Astrocyte of the hippocampus (primary cell): ENCODE measurements around the gene KCNK13.

Experiments
- DNase-seq: peaks from one replicate; pipeline ENCODE4 v3.0.0; 2011; ENCODE audit warnings: low read depth, low spot score

Gene KCNK13

DNA sequence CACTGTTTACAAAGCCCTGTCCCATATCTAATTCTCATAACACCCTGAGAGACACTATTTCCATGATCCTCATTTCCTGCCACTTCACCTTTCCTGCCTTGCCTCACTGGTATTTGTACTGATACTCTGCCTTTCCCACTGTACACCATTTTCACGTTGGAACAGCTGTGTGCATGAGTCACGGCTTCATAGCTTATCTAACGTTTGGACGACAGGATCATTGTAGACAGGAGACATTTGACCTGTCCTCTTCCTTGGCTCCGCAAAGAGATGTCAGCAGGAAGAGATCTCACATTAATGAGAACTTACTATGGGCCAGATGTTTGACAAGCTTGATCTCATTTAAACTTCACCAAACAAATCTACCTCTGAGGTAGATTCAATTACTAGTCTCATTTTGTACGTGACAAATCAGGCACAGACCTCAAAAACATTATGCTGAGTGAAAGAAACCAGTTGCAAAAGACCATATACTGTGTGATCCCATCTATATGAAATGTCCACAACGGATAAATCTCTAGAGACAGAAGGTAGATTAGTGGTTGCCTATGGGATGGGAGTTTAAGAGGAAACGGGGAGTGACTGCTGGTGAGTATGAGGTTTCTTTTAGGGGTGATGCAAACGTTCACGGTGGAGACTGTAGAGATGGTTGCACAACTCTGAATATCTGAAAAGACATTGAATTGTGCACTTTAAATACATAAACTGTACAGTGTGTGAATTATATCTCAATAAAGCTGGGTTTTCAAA, 71.2 kb downstream of the KCNK13 start:
- DNase-seq, result no peak

DNA sequence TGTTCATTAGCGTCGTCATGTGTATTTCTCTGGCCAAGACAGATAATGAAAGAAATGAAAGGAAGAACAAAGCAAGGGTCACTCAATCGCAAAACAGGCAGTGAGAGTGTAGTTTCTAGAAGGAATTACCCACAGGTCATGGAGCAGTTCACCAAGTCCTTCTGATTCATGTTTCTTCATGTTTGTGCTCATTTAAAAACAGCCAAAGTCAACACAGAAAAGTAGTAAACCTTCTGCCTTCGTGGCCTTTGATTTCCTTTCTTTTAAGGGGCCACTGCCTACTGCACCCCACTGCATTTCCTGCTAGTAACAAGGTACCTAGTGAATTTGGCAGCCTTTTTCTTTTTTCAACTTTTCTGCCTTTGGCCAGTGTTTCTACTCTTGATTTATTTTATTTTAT, 75.1 kb downstream of the KCNK13 start:
- DNase-seq, result no peak

DNA sequence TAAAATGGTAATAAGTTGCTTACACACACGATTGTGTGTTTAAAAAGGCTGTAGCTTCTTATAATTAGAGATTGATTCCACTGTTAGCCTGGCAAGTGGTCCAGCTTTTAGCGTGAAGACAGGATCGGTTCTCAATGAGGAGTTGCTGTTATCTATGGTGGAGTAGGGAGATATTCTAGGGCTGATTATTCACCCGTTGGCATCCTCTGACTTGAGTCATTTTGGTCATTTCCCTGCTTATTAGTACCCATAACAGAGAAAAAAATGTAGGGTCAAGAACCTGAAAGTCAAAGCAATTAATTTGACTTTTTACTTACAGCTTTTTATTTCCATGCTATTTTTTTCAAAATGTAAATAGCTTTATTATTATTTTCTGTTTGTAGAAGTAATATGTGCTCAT, 76.0 kb downstream of the KCNK13 start:
- peak; percentile 24 for DNase-seq

GRCh38 chr14:90139199-90139598, 77.4 kb downstream of the KCNK13 start:
- DNase-seq, result no peak

GRCh38 chr14:90140298-90140955, 78.6 kb downstream of the KCNK13 start:
- peak; percentile 65 for DNase-seq

- peak; percentile 71 for DNase-seq
Observed at GRCh38 chr14:90140956-90141316, 79.1 kb downstream of the KCNK13 start.

DNA sequence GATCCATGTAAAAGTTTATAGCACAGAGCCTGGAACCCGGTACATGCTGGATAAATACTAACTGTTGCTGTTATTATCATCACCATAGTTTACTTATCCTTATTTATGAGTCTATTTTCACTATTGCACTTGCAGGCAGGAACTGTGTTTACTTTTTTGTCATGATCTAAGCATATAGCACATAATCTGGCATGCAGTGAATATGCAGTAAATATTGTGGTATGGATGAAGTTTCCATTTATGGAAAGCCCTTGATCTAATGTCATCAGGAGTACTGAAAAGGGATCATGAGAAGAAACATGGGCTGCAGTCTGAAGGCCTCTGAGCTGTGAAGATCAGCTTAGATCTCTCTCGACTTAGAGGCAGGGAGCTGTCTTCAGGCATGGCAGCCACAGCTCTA, 91.6 kb downstream of the KCNK13 start:
- no peak for DNase-seq

- DNase-seq, result no peak
Observed at GRCh38 chr14:90154110-90154509, 92.3 kb downstream of the KCNK13 start.

- no peak for DNase-seq
Observed at GRCh38 chr14:90159146-90159545, 97.4 kb downstream of the KCNK13 start.

GRCh38 chr14:90159688-90160087, 97.9 kb downstream of the KCNK13 start:
- DNase-seq, result no peak

DNA sequence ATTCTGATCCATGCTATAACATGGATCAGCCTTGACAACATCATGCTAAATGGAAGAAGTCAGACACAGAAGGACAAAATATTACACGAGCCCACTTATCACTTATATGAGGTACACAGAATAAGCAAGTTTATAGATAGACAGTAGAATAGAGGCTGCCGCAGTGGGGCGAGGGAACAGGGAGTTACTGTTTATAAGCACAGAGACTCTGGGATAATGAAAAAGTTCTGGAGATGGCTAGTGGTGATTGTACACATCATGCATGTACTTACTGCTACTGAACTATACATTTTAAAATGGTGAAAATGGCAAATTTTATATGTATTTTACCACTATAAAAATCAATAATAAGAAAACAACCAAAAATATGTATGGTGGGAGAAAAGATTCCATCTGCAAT, 99.3 kb downstream of the KCNK13 start:
- no peak for DNase-seq

- DNase-seq, result peak; percentile 54
Observed at GRCh38 chr14:90168425-90169105, 106.8 kb downstream of the KCNK13 start.

GRCh38 chr14:90175631-90176030, 113.8 kb downstream of the KCNK13 start:
- DNase-seq, result no peak

GRCh38 chr14:90177539-90178189, 115.9 kb downstream of the KCNK13 start:
- no peak for DNase-seq

- DNase-seq, result no peak
Observed at GRCh38 chr14:90179357-90179756, 117.6 kb downstream of the KCNK13 start.

DNA sequence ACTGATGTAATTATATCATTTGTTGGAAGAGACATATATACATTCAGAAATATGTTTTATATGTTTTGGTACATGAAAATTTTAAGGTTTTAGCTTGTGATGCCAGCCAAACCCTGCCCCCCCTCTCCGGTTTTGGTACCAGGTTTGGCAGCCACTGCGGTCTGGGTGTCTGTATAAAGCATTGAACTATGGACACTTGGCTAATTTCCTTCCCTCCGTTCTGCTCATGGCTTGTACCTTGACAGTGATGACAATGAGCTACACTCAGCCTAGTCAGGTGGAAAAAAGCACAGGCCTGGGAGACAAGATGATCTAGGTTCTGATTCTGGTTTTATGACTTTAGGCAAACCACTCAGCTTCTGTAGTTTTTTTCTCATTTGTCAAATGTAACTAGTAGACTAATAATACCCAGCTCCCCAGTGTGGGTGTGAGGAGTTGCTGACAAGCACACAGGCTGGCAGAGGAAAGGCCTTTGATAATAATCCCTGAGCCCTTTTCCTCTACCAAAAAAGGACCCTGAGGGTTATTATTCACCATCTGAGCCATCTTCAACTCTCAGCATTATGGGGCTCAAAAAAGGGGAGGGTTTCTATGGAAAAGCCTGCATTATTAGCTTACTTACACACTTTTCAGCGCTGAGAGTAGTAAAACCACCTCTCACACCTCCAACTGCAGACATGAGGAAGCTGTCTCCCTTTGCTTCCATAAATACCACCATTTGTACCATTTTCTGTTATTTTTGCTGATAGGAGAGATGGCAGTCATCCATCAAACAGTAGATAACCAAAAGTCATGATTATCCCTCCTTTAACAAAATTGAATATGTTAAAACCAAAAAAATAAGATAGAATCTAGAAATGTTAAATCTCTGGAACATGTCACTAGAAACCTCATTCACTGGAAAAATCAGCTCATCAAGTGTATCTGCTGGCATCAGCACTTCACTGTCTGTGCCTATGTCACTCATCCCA, 118.3 kb downstream of the KCNK13 start:
- no peak for DNase-seq

- DNase-seq, result no peak
Observed at GRCh38 chr14:90184094-90184493, 122.3 kb downstream of the KCNK13 start.

- DNase-seq, result no peak
Observed at GRCh38 chr14:90184571-90185266, 122.9 kb downstream of the KCNK13 start.

- no peak for DNase-seq
Observed at GRCh38 chr14:90188588-90188987, 126.8 kb downstream of the KCNK13 start.

GRCh38 chr14:90191154-90191553, 129.4 kb downstream of the KCNK13 start:
- no peak for DNase-seq

DNA sequence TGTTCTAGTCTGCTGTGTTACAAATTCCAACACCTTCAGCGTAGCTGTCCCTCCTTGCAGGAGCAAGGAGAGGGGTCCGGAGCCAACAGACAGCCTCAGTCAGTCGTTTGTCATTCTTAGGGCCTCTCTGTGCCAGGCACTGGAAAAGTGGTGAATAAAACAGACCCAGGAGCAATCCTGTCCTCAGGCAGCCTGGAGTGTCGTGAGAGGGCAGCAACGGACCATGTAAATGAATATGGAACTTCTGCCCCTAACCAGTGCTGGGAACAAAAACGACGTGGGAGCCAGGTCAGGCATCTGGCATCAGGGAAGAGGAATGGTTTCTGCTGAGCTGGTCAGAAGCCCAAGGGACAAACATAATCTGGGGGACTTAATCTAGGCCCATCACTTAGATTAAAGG, 129.8 kb downstream of the KCNK13 start:
- no peak for DNase-seq
